Neural progenitor cell (in vitro differentiated cells): ENCODE measurements around the gene PPM1D. TPM values are rescaled to one million over a fixed set of nuclear protein-coding genes. Genes with fewer than 3 reads are reported as not detected.

Experiments used
- DNase-seq: peaks from one replicate; pipeline ENCODE4 v3.0.0-alpha.2; 2016; ENCODE audit warnings: low spot score
- H2AFZ ChIP-seq: fragments of 200-600 bp; sonication (generic); replicated peaks from 2 replicates; pipeline ENCODE4 v1.6.1; 2016; ENCODE audit warnings: antibody characterized with exemption
- H3F3A ChIP-seq: fragments of 200-600 bp; sonication (generic); 2 replicates; pipeline ENCODE4 v1.6.1; 2016; ENCODE audit warnings: antibody characterized with exemption, low read depth
- H3K27ac ChIP-seq: fragments of 200-600 bp; sonication (generic); 2 replicates; pipeline ENCODE4 v1.5.1; 2016; ENCODE audit warnings: mild to moderate bottlenecking
- H3K27me3 ChIP-seq: fragments of 200-600 bp; sonication (generic); 2 replicates; pipeline ENCODE4 v1.6.1; 2016; ENCODE audit warnings: mild to moderate bottlenecking, moderate library complexity
- H3K36me3 ChIP-seq: fragments of 200-600 bp; sonication (generic); 2 replicates; pipeline ENCODE4 v1.5.1; 2016
- H3K4me1 ChIP-seq: fragments of 200-600 bp; sonication (generic); 2 replicates; pipeline ENCODE4 v1.6.1; 2016; ENCODE audit warnings: mixed run types
- H3K4me2 ChIP-seq: fragments of 200-600 bp; sonication (generic); 2 replicates; pipeline ENCODE4 v1.6.1; 2016
- H3K4me3 ChIP-seq: fragments of 200-600 bp; sonication (generic); 2 replicates; pipeline ENCODE4 v1.5.1; 2016
- H3K79me2 ChIP-seq: fragments of 200-600 bp; sonication (generic); 2 replicates; pipeline ENCODE4 v1.6.1; 2016; ENCODE audit warnings: low read depth
- H3K9ac ChIP-seq: fragments of 200-600 bp; sonication (generic); 2 replicates; pipeline ENCODE4 v1.6.1; 2016
- H3K9me3 ChIP-seq: fragments of 200-600 bp; sonication (generic); 2 replicates; pipeline ENCODE4 v1.5.1; 2016; ENCODE audit warnings: low read depth
- H4K20me1 ChIP-seq: fragments of 200-600 bp; sonication (generic); 2 replicates; pipeline ENCODE4 v1.6.1; 2016; ENCODE audit warnings: low read depth
- H3K27ac Mint-ChIP-seq: 3 replicates; pipeline ENCODE4 v1.8.0; 2021; ENCODE audit warnings: mixed read lengths
- H3K27me3 Mint-ChIP-seq: 2 replicates; pipeline ENCODE4 v1.8.0; 2022; ENCODE audit warnings: low read depth, mild to moderate bottlenecking, inconsistent platforms, moderate library complexity, mixed read lengths; ENCODE audit not compliant: insufficient read depth
- H3K36me3 Mint-ChIP-seq: 3 replicates; pipeline ENCODE4 v1.8.0; 2021; ENCODE audit warnings: mixed read lengths
- H3K4me1 Mint-ChIP-seq: 3 replicates; pipeline ENCODE4 v1.8.0; 2021; ENCODE audit warnings: mixed read lengths
- H3K4me3 Mint-ChIP-seq: 3 replicates; pipeline ENCODE4 v1.8.0; 2021; ENCODE audit warnings: mild to moderate bottlenecking, moderate library complexity, mixed read lengths
- H3K9me3 Mint-ChIP-seq: 3 replicates; pipeline ENCODE4 v1.8.0; 2020; ENCODE audit warnings: mixed read lengths
- EZH2 ChIP-seq: fragments of 200-600 bp; sonication (generic); IDR thresholded peaks from 2 replicates; pipeline ENCODE4 v1.6.1; 2017; ENCODE audit warnings: antibody characterized with exemption, mild to moderate bottlenecking, moderate library complexity
- EZH2phosphoT487 ChIP-seq: fragments of 200-600 bp; sonication (generic); IDR thresholded peaks from 2 replicates; pipeline ENCODE4 v1.6.1; 2017; ENCODE audit warnings: antibody characterized with exemption
- total RNA-seq: library from RNA; depleted of rRNA; stranded (reverse); fragments of >200 nt; gene quantifications from 2 replicates; pipeline ENCODE4 v1.2.3, GENCODE V29; 2015; ENCODE audit warnings: low replicate concordance
- TF ChIP-seq, protein P1 (sequence below): fragments of 200-600 bp; sonication (generic); IDR thresholded peaks from 2 replicates; pipeline ENCODE4 v1.5.1; 2017; ENCODE audit warnings: antibody characterized with exemption, mild to moderate bottlenecking

PPM1D gene
- total RNA-seq, 1 donor from 2014 or later, result 22.9 TPM

GRCh38 chr17:60557805-60558204 lies 42.2 kb upstream of the PPM1D start:
- DNase-seq, result no peak
- no peak overlapping the region for H3K27ac ChIP-seq
- TF ChIP-seq, protein P1, sequence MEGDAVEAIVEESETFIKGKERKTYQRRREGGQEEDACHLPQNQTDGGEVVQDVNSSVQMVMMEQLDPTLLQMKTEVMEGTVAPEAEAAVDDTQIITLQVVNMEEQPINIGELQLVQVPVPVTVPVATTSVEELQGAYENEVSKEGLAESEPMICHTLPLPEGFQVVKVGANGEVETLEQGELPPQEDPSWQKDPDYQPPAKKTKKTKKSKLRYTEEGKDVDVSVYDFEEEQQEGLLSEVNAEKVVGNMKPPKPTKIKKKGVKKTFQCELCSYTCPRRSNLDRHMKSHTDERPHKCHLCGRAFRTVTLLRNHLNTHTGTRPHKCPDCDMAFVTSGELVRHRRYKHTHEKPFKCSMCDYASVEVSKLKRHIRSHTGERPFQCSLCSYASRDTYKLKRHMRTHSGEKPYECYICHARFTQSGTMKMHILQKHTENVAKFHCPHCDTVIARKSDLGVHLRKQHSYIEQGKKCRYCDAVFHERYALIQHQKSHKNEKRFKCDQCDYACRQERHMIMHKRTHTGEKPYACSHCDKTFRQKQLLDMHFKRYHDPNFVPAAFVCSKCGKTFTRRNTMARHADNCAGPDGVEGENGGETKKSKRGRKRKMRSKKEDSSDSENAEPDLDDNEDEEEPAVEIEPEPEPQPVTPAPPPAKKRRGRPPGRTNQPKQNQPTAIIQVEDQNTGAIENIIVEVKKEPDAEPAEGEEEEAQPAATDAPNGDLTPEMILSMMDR, result no peak
- no peak for TF ChIP-seq EZH2
- TF ChIP-seq EZH2phosphoT487, result no peak
- H3K4me3 ChIP-seq, result no peak overlapping the region
- Mint-ChIP-seq H3K27me3 (peaks cover 4% of the 10 kb centered on the region), H3K27ac (no peak overlapping the region), H3K9me3 (peaks cover 26% of the 10 kb centered on the region), H3K4me3 (no peak overlapping the region), H3K36me3 (peaks cover 11% of the 10 kb centered on the region), H3K4me1 (no peaks in the 10 kb centered on the region)
- H3F3A ChIP-seq, result no peaks in the 10 kb centered on the region
- H3K4me1 ChIP-seq, result no peaks in the 10 kb centered on the region
- no peaks in the 10 kb centered on the region for H3K79me2 ChIP-seq
- no peaks in the 10 kb centered on the region for H4K20me1 ChIP-seq
- H3K4me2 ChIP-seq, result no peak overlapping the region
- no peaks in the 10 kb centered on the region for H3K9me3 ChIP-seq
- no peaks in the 10 kb centered on the region for H3K36me3 ChIP-seq
- H2AFZ ChIP-seq, result no peak overlapping the region
- no peak overlapping the region for H3K9ac ChIP-seq
- no peaks in the 10 kb centered on the region for H3K27me3 ChIP-seq

- Mint-ChIP-seq H3K9me3 (peaks cover 23% of the 10 kb centered on the region), H3K36me3 (peaks cover 7% of the 10 kb centered on the region)
- no peaks in the 10 kb centered on the region for H3K36me3 ChIP-seq
Observed at GRCh38 chr17:60559659-60559994, 40.4 kb upstream of the PPM1D start.

GRCh38 chr17:60559995-60560859 lies 39.8 kb upstream of the PPM1D start:
- no peak overlapping the region for H3K4me3 Mint-ChIP-seq
- H3F3A ChIP-seq, result no peaks in the 10 kb centered on the region
- peaks cover 4% of the 10 kb centered on the region for H3K27me3 Mint-ChIP-seq

More at GRCh38 chr17:60559659-60559994, 40.4 kb upstream of the PPM1D start:
- Histone ChIP-seq H4K20me1 (no peaks in the 10 kb centered on the region), H2AFZ (no peak overlapping the region), H3K27ac (no peak overlapping the region), H3K9me3 (no peaks in the 10 kb centered on the region), H3K4me1 (no peaks in the 10 kb centered on the region), H3K4me2 (no peak overlapping the region), H3K27me3 (no peaks in the 10 kb centered on the region), H3F3A (no peaks in the 10 kb centered on the region), H3K79me2 (no peaks in the 10 kb centered on the region), H3K4me3 (no peak overlapping the region), H3K9ac (no peak overlapping the region)
- Mint-ChIP-seq H3K27me3 (peaks cover 4% of the 10 kb centered on the region), H3K27ac (no peak overlapping the region), H3K4me1 (no peaks in the 10 kb centered on the region), H3K4me3 (no peak overlapping the region)
- DNase-seq, result no peak
- TF ChIP-seq, protein P1, result no peak

More at GRCh38 chr17:60559995-60560859, 39.8 kb upstream of the PPM1D start:
- Histone ChIP-seq H3K4me3 (no peak overlapping the region), H3K9ac (no peak overlapping the region), H3K4me2 (no peak overlapping the region), H3K9me3 (no peaks in the 10 kb centered on the region), H3K4me1 (no peaks in the 10 kb centered on the region), H3K79me2 (no peaks in the 10 kb centered on the region), H3K27ac (no peak overlapping the region), H4K20me1 (no peaks in the 10 kb centered on the region), H3K27me3 (no peaks in the 10 kb centered on the region), H2AFZ (no peak overlapping the region), H3K36me3 (no peaks in the 10 kb centered on the region)
- no peaks in the 10 kb centered on the region for H3K4me1 Mint-ChIP-seq
- TF ChIP-seq, protein P1, result no peak
- no peak for TF ChIP-seq EZH2
- no peak for TF ChIP-seq EZH2phosphoT487
- H3K9me3 Mint-ChIP-seq, result peaks cover 23% of the 10 kb centered on the region
- no peak overlapping the region for H3K27ac Mint-ChIP-seq
- H3K36me3 Mint-ChIP-seq, result peaks cover 7% of the 10 kb centered on the region
- DNase-seq, result no peak
